ENCODE results near the gene TRAP1. TPM values are rescaled to one million over a fixed set of nuclear protein-coding genes. Genes with fewer than 3 reads are reported as not detected.

Gene TRAP1
- total RNA-seq, 2 experiments from 2014 or later, result 185 to 242 TPM

DNA sequence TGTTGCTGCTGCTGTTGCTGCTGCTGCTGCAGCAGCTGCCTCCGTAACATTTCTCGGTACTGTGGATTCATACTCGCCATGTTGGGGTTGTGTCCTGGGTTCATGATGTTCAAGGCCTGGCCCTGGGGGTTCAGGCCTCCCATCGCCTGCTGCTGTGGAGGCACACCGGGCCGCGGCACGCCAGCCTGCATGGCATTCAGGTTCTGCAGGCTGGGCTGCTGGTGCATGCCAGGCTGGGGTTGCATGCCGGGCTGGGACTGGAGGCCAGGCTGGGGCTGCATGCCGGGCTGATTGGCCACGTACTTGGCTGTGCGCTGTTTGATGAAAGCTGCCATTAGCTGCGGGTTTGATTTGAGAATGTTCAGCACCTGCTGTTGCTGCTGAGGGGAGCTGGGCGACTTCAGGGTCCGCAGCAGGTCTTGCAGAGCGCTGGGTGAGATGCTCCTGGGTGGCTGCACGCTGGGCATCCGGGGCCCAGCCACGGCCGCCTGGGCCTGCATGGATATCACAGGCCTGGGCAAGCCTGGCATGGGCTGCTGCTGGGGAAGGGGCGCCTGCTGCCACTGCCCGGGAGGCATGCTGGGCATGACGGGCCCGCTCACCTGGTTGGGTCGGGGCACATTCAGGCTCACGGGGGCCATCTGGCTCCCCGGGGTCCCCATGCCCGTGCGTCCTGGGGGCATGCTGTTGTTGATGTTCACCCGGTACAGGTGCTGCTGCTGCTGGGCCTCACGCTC, 11.3 kb upstream of the TRAP1 start:
- no peaks in the 10 kb centered on the region for H4K20me1 ChIP-seq (ENCODE audit: insufficient read depth, low read length)
- ChIA-PET CTCF (ENCODE audit: unreplicated experiment) (no interaction called here), POLR2A (interaction anchor here (0.7 kb wide), 1 partner anchor 95 kb away, joined by 3 read pairs; no protein-coding TSS in a partner anchor)
- H3K4me3 ChIP-seq (ENCODE audit: low read depth, low read length, poor library complexity, severe bottlenecking), result no peak overlapping the region
- BruUV-seq (replicated peaks), result no TSS peak
- H3K4me1 ChIP-seq (ENCODE audit: insufficient read depth, low read length, poor library complexity, severe bottlenecking), result peaks cover 2% of the 10 kb centered on the region
- H3K4me2 ChIP-seq (ENCODE audit: low read length), result no peak overlapping the region
- DNase-seq (ENCODE audit: low spot score), result no peak
- H3K27ac ChIP-seq (ENCODE audit: low read depth, low read length, poor library complexity, severe bottlenecking), result no peak overlapping the region
- no peak overlapping the region for H2AFZ ChIP-seq (ENCODE audit: low read length)
- no peaks in the 10 kb centered on the region for H3K79me2 ChIP-seq (ENCODE audit: insufficient read depth, low read depth, low read length)
- H3K9me2 ChIP-seq (ENCODE audit: insufficient read depth, low read length), result no peaks in the 10 kb centered on the region
- TF ChIP-seq CTCF (conservative IDR thresholded peaks at IDR 0.05; ENCODE audit: low read length) (no peak), EZH2phosphoT487 (IDR thresholded peaks at IDR 0.05; ENCODE audit: borderline replicate concordance, low read depth, low read length) (no peak)
- H3K9me3 ChIP-seq (ENCODE audit: low read length), result no peaks in the 10 kb centered on the region
- intact Hi-C loops (cut with micrococcal nuclease; ENCODE audit: unreplicated experiment), result no loop called here
- peaks cover 61% of the 10 kb centered on the region for H3K36me3 ChIP-seq (ENCODE audit: insufficient read depth, low read length)

DNA sequence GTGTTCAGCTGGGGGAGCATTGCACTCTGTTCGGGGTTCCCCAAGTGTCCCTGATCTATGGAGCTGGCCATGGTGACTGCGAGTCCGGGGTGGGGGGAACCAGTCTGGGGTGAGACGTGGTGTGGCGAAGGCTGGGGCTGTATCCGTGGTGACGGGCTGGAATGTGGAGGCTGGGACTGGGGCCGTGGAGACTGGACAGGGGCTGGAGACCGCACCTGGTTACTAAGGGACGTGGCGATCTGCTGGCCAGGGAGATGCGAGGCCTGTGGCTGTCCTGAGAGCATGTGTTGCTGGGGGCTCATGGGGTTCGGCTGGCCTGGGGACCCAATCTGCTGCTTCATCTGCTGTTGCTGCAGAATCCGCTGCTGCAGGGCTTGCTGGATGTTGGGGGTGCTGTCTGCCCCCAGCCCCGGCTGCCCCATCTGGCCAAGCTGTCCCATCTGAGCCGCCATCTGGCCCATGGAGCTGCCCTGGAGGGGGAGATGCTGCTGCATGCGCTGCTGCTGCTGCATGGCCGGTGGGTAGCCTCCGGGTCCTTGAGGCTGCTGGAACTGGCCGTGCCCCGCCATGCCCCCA, 10.6 kb upstream of the TRAP1 start:
- CTCF ChIA-PET (ENCODE audit: unreplicated experiment), result no interaction called here
- no peak for DNase-seq (ENCODE audit: low spot score)
- Histone ChIP-seq H3K4me2 (ENCODE audit: low read length) (no peak overlapping the region), H3K79me2 (ENCODE audit: insufficient read depth, low read depth, low read length) (no peaks in the 10 kb centered on the region), H3K4me3 (ENCODE audit: low read depth, low read length, poor library complexity, severe bottlenecking) (no peak overlapping the region), H3K9me3 (ENCODE audit: low read length) (no peaks in the 10 kb centered on the region), H2AFZ (ENCODE audit: low read length) (no peak overlapping the region), H3K36me3 (ENCODE audit: insufficient read depth, low read length) (peaks cover 58% of the 10 kb centered on the region), H4K20me1 (ENCODE audit: insufficient read depth, low read length) (no peaks in the 10 kb centered on the region), H3K9me2 (ENCODE audit: insufficient read depth, low read length) (no peaks in the 10 kb centered on the region), H3K4me1 (ENCODE audit: insufficient read depth, low read length, poor library complexity, severe bottlenecking) (peaks cover 3% of the 10 kb centered on the region), H3K27ac (ENCODE audit: low read depth, low read length, poor library complexity, severe bottlenecking) (no peak overlapping the region)
- TF ChIP-seq CTCF (conservative IDR thresholded peaks at IDR 0.05; ENCODE audit: low read length) (no peak), EZH2phosphoT487 (IDR thresholded peaks at IDR 0.05; ENCODE audit: borderline replicate concordance, low read depth, low read length) (no peak)
- POLR2A ChIA-PET, result no interaction called here
- no TSS peak for BruUV-seq (replicated peaks)
- intact Hi-C loops (cut with micrococcal nuclease; ENCODE audit: unreplicated experiment), result no loop called here

All from OCI-LY7 (cell line).